ENCODE data around the gene FGF14.

The FGF14 gene

GRCh38 chr13:101661839-101662238, 740.0 kb downstream of the FGF14 start:
- DNase-seq (ENCODE audit: low read depth): no peak
